ENCODE measurements around the gene FGF14.
A peak's percentile ranks its signal among the peaks of the same experiment; 100 is the strongest.

FGF14 gene

DNA sequence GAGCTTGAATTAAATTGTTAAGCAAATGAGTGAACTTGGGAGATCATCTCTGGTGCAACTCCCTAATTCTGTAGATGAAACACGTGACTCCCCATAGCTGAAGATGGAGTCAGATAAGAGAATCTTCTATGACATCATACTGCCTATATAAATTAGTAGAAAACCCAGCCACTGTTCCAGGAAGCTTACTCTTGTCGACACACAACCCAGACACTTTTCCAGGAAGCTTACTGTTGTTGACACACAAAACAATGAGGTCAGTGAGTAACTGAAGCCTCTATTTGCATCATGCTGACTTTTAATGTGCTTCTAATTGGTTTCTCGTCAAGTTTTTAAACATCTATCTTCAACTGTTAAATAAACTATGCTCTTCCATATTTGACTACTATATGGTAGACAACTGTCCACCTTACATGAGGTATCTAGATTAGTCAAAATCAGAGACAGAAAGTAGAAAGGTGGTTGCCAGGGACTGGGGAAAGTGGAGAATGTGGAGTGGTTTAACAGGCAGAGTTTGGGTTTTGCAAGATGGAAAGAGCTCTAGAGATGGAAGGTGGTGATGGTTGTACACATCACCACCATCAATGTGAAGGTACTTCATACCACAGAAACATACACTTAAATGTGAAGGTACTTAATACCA, 168.2 kb downstream of the FGF14 start:
- H3K36me3 Mint-ChIP-seq (ENCODE audit: low read depth), result no peaks in the 10 kb centered on the region
- no peaks in the 10 kb centered on the region for H3K27me3 Mint-ChIP-seq (ENCODE audit: low read depth)
- H3K9me3 Mint-ChIP-seq, result peaks cover 7% of the 10 kb centered on the region
- H3K4me1 Mint-ChIP-seq (ENCODE audit: low read depth), result peaks cover 6% of the 10 kb centered on the region
- H3K27ac Mint-ChIP-seq, result peak overlapping the region; percentile 13
- H3K4me3 Mint-ChIP-seq, result no peak overlapping the region

GRCh38 chr13:102231479-102231878, 170.4 kb downstream of the FGF14 start:
- H3K27ac Mint-ChIP-seq, result no peak overlapping the region
- H3K9me3 Mint-ChIP-seq, result peaks cover 7% of the 10 kb centered on the region
- H3K27me3 Mint-ChIP-seq (ENCODE audit: low read depth), result no peaks in the 10 kb centered on the region
- H3K4me1 Mint-ChIP-seq (ENCODE audit: low read depth), result peaks cover 6% of the 10 kb centered on the region
- H3K4me3 Mint-ChIP-seq, result no peak overlapping the region
- H3K36me3 Mint-ChIP-seq (ENCODE audit: low read depth), result no peaks in the 10 kb centered on the region

- H3K27me3 Mint-ChIP-seq (ENCODE audit: low read depth), result no peaks in the 10 kb centered on the region
- H3K4me1 Mint-ChIP-seq (ENCODE audit: low read depth), result no peaks in the 10 kb centered on the region
- no peaks in the 10 kb centered on the region for H3K36me3 Mint-ChIP-seq (ENCODE audit: low read depth)
- no peak overlapping the region for H3K4me3 Mint-ChIP-seq
- no peaks in the 10 kb centered on the region for H3K9me3 Mint-ChIP-seq
- no peak overlapping the region for H3K27ac Mint-ChIP-seq
Observed at GRCh38 chr13:102227741-102228140, 174.1 kb downstream of the FGF14 start.

DNA sequence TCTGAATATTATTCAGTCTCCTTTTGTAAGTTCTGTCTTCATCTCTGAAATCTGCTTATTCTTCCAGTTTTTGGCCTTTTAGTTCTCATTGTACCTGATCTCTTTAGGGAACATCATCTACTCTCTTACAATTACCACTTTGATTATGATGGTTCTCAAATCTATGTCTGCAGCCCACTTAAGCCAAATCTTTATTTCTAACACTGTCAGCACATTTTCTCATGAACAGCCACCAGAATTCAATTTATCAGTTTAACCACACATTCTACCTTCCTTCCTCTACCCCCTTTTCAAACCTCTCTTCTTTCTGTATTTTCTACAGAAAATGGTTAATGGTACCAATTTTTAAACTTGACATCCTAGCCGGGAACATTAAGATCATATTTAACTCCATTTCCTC, 175.3 kb downstream of the FGF14 start:
- Mint-ChIP-seq H3K27me3 (ENCODE audit: low read depth) (no peaks in the 10 kb centered on the region), H3K36me3 (ENCODE audit: low read depth) (no peaks in the 10 kb centered on the region), H3K9me3 (no peaks in the 10 kb centered on the region), H3K4me3 (no peak overlapping the region), H3K27ac (no peak overlapping the region), H3K4me1 (ENCODE audit: low read depth) (no peaks in the 10 kb centered on the region)

DNA sequence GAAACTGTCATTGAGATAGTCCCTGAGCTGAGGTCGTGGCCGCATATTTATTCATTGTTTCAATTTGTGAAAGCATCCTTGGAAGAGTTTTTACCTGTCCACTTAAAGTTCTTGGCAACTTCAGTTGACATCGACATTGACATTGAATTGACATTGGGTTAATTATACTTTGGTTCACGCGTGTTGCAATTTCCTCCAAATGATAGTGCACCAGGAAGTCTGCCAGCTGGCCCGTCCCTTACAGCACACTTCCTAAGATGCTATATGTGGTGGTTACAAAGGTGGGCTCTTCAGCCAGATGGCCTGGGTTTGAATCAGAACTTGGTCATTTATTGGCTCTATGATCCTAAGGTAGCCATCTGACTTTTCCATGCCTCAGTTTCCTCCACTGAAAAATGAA, 176.0 kb downstream of the FGF14 start:
- no peaks in the 10 kb centered on the region for H3K27me3 Mint-ChIP-seq (ENCODE audit: low read depth)
- no peaks in the 10 kb centered on the region for H3K36me3 Mint-ChIP-seq (ENCODE audit: low read depth)
- H3K4me3 Mint-ChIP-seq, result no peak overlapping the region
- no peak overlapping the region for H3K27ac Mint-ChIP-seq
- H3K4me1 Mint-ChIP-seq (ENCODE audit: low read depth), result no peaks in the 10 kb centered on the region
- H3K9me3 Mint-ChIP-seq, result no peaks in the 10 kb centered on the region

DNA sequence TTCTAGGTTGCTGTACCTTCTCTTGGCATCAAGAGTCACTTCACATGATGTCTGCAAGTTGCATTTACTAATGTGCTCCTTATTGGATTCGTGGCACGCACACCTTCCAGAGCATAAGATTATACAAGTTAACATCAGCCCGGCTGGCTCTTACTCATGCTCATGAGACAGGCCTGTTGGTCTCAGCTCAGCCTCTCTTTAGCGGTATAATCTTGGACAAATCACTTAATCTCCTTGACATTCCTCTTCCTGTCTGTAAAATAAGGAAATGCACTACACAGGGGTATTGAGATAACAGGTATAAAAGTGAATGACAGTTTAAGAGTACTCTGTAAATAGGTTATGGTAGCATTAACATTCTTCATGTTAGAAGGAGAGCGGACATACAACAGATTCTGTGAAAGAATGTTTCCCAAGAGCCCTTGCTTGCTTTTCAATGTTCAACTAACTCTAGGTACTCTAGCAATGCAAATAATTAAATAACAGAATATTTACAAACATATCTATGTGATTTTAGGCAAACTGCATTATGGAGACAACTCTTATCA, 181.1 kb downstream of the FGF14 start:
- no peak overlapping the region for H3K27ac Mint-ChIP-seq
- H3K27me3 Mint-ChIP-seq (ENCODE audit: low read depth), result no peaks in the 10 kb centered on the region
- no peaks in the 10 kb centered on the region for H3K9me3 Mint-ChIP-seq
- H3K4me1 Mint-ChIP-seq (ENCODE audit: low read depth), result no peaks in the 10 kb centered on the region
- H3K36me3 Mint-ChIP-seq (ENCODE audit: low read depth), result no peaks in the 10 kb centered on the region
- no peak overlapping the region for H3K4me3 Mint-ChIP-seq

- H3K4me1 Mint-ChIP-seq (ENCODE audit: low read depth), result no peaks in the 10 kb centered on the region
- no peak overlapping the region for H3K4me3 Mint-ChIP-seq
- H3K27ac Mint-ChIP-seq, result no peak overlapping the region
- no peaks in the 10 kb centered on the region for H3K27me3 Mint-ChIP-seq (ENCODE audit: low read depth)
- H3K36me3 Mint-ChIP-seq (ENCODE audit: low read depth), result no peaks in the 10 kb centered on the region
- H3K9me3 Mint-ChIP-seq, result no peaks in the 10 kb centered on the region
Observed at GRCh38 chr13:102214956-102215355, 186.9 kb downstream of the FGF14 start.

- Mint-ChIP-seq H3K27me3 (ENCODE audit: low read depth) (no peaks in the 10 kb centered on the region), H3K27ac (no peak overlapping the region)
Observed at GRCh38 chr13:102212729-102213128, 189.1 kb downstream of the FGF14 start.

GRCh38 chr13:102208347-102208746, 193.5 kb downstream of the FGF14 start:
- no peaks in the 10 kb centered on the region for H3K27me3 Mint-ChIP-seq (ENCODE audit: low read depth)
- no peak overlapping the region for H3K4me3 Mint-ChIP-seq
- no peaks in the 10 kb centered on the region for H3K4me1 Mint-ChIP-seq (ENCODE audit: low read depth)
- H3K27ac Mint-ChIP-seq, result no peak overlapping the region
- no peaks in the 10 kb centered on the region for H3K36me3 Mint-ChIP-seq (ENCODE audit: low read depth)
- no peaks in the 10 kb centered on the region for H3K9me3 Mint-ChIP-seq

More at GRCh38 chr13:102212729-102213128, 189.1 kb downstream of the FGF14 start:
- H3K36me3 Mint-ChIP-seq (ENCODE audit: low read depth), result no peaks in the 10 kb centered on the region
- no peak overlapping the region for H3K4me3 Mint-ChIP-seq
- H3K9me3 Mint-ChIP-seq, result no peaks in the 10 kb centered on the region
- no peaks in the 10 kb centered on the region for H3K4me1 Mint-ChIP-seq (ENCODE audit: low read depth)

- no peak overlapping the region for H3K27ac Mint-ChIP-seq
- H3K4me1 Mint-ChIP-seq (ENCODE audit: low read depth), result no peaks in the 10 kb centered on the region
- no peaks in the 10 kb centered on the region for H3K27me3 Mint-ChIP-seq (ENCODE audit: low read depth)
- no peaks in the 10 kb centered on the region for H3K9me3 Mint-ChIP-seq
- H3K36me3 Mint-ChIP-seq (ENCODE audit: low read depth), result no peaks in the 10 kb centered on the region
- no peak overlapping the region for H3K4me3 Mint-ChIP-seq
Observed at GRCh38 chr13:102207680-102208342, 194.0 kb downstream of the FGF14 start.

DNA sequence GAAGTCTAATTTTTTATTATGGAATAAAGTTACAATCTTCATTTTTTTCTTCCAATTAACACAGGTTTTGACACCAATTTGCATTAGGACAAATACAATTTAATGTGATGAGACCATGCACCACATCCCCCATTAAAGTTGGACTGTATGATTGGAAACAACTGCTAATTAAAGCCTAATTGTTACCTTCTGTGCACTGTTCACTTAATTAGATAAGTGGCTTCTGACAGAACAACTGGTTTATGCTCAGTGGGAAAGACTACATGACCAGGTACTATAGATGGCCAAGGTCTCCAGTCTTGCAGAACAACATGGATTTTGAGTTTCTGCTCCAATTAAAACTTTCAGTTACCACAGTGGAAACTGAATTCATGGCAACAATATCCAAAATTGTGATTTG, 198.1 kb downstream of the FGF14 start:
- Mint-ChIP-seq H3K27me3 (ENCODE audit: low read depth) (no peaks in the 10 kb centered on the region), H3K4me3 (no peak overlapping the region), H3K4me1 (ENCODE audit: low read depth) (no peaks in the 10 kb centered on the region), H3K27ac (no peak overlapping the region), H3K36me3 (ENCODE audit: low read depth) (no peaks in the 10 kb centered on the region), H3K9me3 (no peaks in the 10 kb centered on the region)

- Mint-ChIP-seq H3K36me3 (ENCODE audit: low read depth) (no peaks in the 10 kb centered on the region), H3K4me1 (ENCODE audit: low read depth) (no peaks in the 10 kb centered on the region), H3K4me3 (no peak overlapping the region), H3K9me3 (no peaks in the 10 kb centered on the region), H3K27ac (no peak overlapping the region), H3K27me3 (ENCODE audit: low read depth) (no peaks in the 10 kb centered on the region)
Observed at GRCh38 chr13:102198418-102199311, 203.2 kb downstream of the FGF14 start.

GRCh38 chr13:102197193-102197592, 204.7 kb downstream of the FGF14 start:
- Mint-ChIP-seq H3K4me1 (ENCODE audit: low read depth) (peaks cover 1% of the 10 kb centered on the region), H3K4me3 (no peak overlapping the region)

DNA sequence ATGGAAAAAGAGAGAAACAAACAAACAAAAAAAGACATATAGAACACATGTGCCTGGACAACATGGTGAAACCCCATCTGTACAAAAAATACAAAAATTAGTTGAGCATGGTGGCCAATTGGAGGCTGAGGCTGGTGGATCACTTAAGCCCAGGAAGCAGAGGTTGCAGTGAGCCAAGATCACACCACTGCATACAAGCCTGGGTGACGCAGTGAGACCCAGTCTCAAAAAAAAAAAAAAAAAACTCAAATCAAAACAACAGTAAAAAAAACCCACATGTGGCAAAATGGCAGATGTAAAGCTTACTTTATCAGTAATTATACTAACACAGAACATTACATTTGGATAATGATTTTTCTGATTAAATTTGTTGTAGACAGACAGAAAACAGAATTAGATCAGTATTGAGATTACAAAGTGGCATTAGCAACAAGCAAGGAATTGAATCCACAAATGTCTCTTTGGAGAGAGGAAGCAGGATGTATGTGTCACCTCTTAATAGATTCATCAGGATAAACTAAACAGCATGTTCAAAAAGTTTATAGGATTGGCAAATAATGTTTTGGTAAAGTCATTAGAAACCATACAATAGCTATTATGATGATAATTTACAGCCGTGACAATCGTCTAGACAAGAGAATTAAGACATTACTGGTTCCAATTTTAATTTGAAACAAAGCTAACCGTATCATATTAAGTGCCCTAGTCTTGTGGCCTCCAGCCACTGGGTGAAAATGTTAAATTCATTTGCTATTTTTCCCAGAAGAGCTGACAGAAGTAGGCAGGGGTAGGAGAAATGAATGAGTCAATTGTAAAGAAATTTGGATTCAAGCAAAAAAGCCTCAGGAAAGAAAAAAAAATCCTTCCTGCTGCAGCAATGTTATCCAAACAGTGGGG, 206.0 kb downstream of the FGF14 start:
- H3K36me3 Mint-ChIP-seq (ENCODE audit: low read depth), result no peaks in the 10 kb centered on the region
- H3K9me3 Mint-ChIP-seq, result no peaks in the 10 kb centered on the region
- H3K4me1 Mint-ChIP-seq (ENCODE audit: low read depth), result peaks cover 1% of the 10 kb centered on the region
- H3K27me3 Mint-ChIP-seq (ENCODE audit: low read depth), result no peaks in the 10 kb centered on the region
- H3K4me3 Mint-ChIP-seq, result no peak overlapping the region
- H3K27ac Mint-ChIP-seq, result no peak overlapping the region

More at GRCh38 chr13:102197193-102197592, 204.7 kb downstream of the FGF14 start:
- Mint-ChIP-seq H3K27ac (no peak overlapping the region), H3K9me3 (no peaks in the 10 kb centered on the region), H3K27me3 (ENCODE audit: low read depth) (no peaks in the 10 kb centered on the region), H3K36me3 (ENCODE audit: low read depth) (no peaks in the 10 kb centered on the region)
